CD1c-positive myeloid dendritic cell (primary cell): ENCODE measurements around the gene DPH6.
"Not testable (repeated sequence)": the region's sequence is repeated elsewhere in the genome, so short reads cannot be mapped to it uniquely, and the experiment has no call there.

ENCODE experiments used
- DNase-seq: peaks from one replicate; pipeline ENCODE4 v3.0.0-alpha.2; 2016; ENCODE audit errors: extremely low spot score

Gene DPH6

DNA sequence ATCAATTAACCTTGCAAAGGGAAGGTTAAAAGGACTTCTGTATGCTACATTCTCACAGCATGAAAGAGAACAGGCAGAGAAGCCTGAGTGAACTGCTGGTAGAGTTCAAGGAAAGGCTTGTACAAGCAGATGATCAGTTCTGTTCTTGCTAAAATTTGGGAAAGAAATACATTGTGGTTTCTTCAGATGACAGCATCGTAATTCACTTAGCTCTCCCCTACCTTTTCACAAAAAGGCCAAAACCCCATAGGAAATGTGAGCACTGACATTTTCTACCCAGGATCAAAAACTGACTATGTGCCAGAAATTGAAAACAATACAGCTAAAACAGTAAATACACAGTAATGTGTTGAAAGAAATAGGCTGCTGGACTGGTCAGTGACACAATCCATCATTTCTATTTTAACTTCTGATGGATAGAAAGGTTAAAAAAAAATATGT is 216.4 kb downstream of the DPH6 start:
- no peak for DNase-seq

DNA sequence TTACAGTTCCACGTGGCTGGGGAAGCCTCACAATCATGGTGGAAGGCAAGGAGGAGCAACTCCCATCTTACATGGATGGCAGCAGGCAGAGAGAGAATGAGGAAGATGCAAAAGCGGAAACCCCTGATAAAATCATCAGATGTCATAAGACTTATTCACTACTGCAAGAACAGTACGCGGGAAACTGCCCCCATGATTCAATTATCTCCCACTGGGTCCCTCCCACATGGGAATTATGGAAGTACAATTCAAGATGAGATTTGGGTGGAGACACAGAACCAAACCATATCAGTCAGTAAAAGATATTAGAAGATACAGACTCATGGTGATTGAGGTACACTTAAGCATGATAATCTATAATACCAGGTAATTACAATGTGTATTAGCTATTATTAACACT is 217.1 kb downstream of the DPH6 start:
- not testable (repeated sequence) for DNase-seq

DNA sequence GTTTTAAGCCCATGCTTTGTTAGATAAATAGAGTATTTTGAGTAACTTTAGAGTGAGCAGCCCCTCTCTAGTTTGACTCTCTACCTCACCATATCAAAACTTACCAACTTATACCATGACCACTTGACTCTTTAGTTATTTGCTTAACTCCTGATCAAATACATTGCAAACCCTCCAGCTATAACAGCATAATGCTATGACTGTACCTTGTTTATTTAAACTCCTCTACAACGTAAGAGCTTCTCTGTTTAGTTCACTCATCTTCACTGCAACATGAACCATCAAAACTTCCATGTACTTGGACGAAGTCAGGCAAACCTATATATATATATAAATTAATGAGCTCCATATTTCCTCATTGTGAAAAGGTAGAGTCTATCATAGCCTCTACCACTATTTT is 218.2 kb downstream of the DPH6 start:
- DNase-seq: no peak

DNA sequence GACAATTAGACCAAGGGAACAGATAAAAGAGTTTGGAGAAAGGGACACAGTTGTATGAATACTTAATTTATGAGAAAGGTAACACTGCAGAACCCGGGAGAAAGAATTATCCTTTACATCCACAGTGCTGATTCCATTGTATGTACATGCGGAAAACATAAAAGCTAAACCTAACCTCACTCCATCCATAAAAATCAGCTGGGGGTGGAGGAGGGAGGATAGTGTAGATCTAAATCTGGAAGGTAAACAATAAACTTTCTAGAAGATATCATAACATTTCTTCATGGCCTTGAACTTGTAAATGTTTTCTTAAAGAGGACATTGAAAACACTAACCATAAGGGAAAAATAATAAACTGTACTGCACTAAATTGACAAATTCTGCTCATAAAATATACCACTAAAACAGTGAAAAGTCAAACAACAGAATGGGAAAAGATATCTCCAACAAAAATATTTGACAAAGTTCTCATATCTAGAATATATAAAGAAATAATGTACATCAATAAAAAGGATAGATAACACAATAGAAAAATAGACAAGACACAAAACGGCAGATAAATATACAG is 220.5 kb downstream of the DPH6 start:
- no peak for DNase-seq

DNA sequence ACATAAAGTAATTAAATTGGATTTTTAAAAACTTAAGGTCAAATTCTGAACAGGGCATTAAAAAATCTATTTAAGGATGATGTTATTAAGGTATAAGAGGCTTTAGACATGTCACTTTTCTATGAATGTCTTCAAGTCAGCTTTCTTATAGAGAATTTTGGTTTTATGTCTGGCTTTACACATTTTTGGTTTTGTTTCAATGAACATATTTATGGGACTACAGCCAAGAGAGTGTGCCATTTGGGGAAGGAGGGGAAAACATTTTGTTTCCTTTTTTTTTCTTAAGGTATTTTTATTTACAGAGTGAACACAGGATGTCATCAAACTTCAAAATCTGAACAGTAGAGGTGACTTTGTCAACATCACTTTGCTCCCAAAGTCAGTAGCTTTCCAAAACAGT is 222.8 kb downstream of the DPH6 start:
- no peak for DNase-seq

DNA sequence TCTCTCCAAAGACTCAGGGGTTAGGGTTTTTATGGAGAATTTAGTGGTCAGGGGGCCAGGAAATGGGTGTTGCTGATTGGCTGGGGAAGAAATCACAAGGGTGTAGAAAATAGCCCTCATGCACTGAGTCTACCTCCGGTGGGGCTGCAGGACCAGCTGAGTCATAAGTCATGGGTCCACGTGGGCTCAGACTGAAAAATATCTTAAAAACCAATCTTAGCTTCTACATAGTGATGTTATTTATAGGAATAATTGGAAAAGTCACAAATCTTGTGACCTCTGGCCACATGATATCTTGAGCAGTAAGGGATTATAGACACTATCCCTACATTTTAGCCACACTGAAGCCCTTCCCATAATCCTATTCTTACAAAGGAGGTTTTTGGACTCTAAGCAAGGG is 224.0 kb downstream of the DPH6 start:
- DNase-seq: no peak

DNA sequence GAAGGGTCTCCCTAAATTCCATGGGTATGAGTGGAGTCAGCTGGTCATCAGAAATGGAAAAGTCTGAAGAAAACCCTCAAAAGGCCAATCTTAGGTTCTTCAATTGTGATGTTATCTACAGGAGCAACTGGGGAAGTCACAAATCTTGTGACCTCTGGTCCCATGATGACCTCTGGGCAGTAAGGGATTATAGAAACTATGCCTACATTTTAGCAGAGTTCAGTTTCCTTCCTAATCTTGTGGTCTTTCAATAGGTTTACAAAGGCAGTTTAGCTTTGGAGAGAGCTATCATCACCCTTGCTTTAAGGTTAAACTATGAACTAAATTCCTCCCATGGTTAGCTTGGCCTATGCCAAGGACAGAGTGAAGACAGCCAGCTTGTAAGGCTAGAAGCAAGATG is 225.1 kb downstream of the DPH6 start:
- no peak for DNase-seq
